ENCODE data around the gene GNAL.

- TF ChIP-seq CTCF (IDR thresholded peaks at IDR 0.05 in 4 of 5, conservative IDR thresholded peaks at IDR 0.05 in 1 of 5), result no peak
- no peak for TF ChIP-seq POLR2A (IDR thresholded peaks at IDR 0.05)
Measured at GRCh38 chr18:11860594-11861450, 171.8 kb downstream of the GNAL start.
